ENCODE data around the gene NMT1.

The NMT1 gene

DNA sequence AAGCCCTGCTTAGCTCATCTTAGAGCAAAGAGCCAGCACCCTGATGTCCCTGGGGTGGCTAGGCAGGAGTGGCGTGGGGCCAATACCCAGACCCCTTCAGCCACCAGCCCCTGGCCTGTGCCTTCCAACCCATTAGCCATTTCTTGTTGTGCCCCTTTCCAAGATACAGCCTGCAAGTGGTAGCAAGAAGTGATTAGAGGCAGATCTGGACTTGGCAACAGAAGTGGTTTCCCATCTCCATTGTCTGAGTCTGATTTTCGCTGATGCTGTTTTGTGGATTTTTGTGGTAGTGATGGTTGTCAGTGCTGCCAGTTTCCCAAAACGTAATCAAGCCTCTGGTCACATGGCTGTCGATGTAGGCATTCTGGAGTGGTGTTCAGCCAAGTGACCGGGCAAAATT lies 45.5 kb downstream of the NMT1 start:
- no peak overlapping the region for H3K27ac ChIP-seq (ENCODE audit: low read depth, low read length)
- no peaks in the 10 kb centered on the region for H3K4me1 ChIP-seq (ENCODE audit: control insufficient read depth, insufficient read depth, low read length)
- no peak overlapping the region for H3K4me3 ChIP-seq (ENCODE audit: low read depth, low read length)
- peaks cover 81% of the 10 kb centered on the region for H3K36me3 ChIP-seq (ENCODE audit: control insufficient read depth, insufficient read depth, low read length)
- H3K9ac ChIP-seq (ENCODE audit: low read length) = no peak overlapping the region
- H3K27me3 ChIP-seq (ENCODE audit: control insufficient read depth, insufficient read depth, low read length) = no peaks in the 10 kb centered on the region
- no peaks in the 10 kb centered on the region for H3K9me3 ChIP-seq (ENCODE audit: control insufficient read depth, insufficient read depth, low read depth, low read length)

DNA sequence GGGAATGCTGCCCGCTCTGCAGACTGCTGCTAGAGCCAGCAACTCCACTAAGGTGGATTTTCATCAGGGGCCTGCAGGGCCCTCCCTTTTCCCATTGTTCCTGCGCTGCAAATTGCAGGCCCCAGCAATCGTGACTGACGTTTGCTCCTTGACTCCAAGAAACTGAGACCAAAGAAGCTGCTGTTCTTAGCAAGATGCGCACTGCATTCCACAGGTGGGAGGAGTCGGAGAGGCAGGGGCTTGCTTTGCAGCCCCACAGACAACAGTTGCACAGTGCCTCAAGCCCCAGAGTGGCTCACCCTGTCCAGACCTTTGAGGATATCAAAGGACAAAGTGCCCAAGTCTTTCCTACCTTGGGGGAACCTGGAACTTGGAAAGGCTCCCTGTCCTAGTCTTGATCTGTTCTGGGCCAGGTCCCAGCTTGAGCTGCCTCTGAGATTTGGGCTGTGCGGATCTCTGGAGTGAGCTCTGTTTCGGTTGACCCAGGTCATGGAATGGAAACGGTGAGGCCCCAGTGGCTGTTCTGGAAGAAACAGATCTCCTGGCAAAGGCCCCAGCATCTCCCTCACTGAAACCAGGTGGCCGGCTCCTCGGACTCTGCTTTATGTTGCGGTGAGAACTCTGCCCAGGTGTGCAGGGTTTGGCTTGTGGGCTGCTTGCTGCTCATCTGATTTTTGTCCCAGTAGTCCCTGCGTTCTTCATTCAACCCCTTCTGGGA lies 46.3 kb downstream of the NMT1 start:
- Histone ChIP-seq H3K9me3 (ENCODE audit: control insufficient read depth, insufficient read depth, low read depth, low read length) (no peaks in the 10 kb centered on the region), H3K4me1 (ENCODE audit: control insufficient read depth, insufficient read depth, low read length) (no peaks in the 10 kb centered on the region), H3K36me3 (ENCODE audit: control insufficient read depth, insufficient read depth, low read length) (peaks cover 73% of the 10 kb centered on the region), H3K27me3 (ENCODE audit: control insufficient read depth, insufficient read depth, low read length) (no peaks in the 10 kb centered on the region), H3K27ac (ENCODE audit: low read depth, low read length) (no peak overlapping the region), H3K4me3 (ENCODE audit: low read depth, low read length) (no peak overlapping the region), H3K9ac (ENCODE audit: low read length) (no peak overlapping the region)

DNA sequence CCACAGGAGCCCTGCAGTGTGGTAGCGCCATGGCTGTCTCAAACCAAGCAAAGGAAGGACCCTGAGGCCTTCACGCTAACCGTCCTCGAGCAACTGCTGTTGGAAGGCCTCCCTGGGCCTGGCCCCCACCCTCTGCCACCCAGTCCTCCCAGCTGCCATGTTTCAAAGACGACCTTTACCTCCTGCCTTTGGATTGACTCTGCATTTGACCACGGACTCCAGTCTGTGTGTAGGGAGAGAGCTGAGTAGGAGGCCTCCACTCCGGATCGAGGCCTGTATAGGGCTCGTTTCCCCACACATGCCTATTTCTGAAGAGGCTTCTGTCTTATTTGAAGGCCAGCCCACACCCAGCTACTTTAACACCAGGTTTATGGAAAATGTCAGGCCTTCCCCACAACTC lies 46.9 kb downstream of the NMT1 start:
- no peak overlapping the region for H3K4me3 ChIP-seq (ENCODE audit: low read depth, low read length)
- no peaks in the 10 kb centered on the region for H3K4me1 ChIP-seq (ENCODE audit: control insufficient read depth, insufficient read depth, low read length)
- H3K9me3 ChIP-seq (ENCODE audit: control insufficient read depth, insufficient read depth, low read depth, low read length) = no peaks in the 10 kb centered on the region
- H3K27me3 ChIP-seq (ENCODE audit: control insufficient read depth, insufficient read depth, low read length) = no peaks in the 10 kb centered on the region
- H3K9ac ChIP-seq (ENCODE audit: low read length) = no peak overlapping the region
- H3K27ac ChIP-seq (ENCODE audit: low read depth, low read length) = no peak overlapping the region
- H3K36me3 ChIP-seq (ENCODE audit: control insufficient read depth, insufficient read depth, low read length) = peaks cover 73% of the 10 kb centered on the region

DNA sequence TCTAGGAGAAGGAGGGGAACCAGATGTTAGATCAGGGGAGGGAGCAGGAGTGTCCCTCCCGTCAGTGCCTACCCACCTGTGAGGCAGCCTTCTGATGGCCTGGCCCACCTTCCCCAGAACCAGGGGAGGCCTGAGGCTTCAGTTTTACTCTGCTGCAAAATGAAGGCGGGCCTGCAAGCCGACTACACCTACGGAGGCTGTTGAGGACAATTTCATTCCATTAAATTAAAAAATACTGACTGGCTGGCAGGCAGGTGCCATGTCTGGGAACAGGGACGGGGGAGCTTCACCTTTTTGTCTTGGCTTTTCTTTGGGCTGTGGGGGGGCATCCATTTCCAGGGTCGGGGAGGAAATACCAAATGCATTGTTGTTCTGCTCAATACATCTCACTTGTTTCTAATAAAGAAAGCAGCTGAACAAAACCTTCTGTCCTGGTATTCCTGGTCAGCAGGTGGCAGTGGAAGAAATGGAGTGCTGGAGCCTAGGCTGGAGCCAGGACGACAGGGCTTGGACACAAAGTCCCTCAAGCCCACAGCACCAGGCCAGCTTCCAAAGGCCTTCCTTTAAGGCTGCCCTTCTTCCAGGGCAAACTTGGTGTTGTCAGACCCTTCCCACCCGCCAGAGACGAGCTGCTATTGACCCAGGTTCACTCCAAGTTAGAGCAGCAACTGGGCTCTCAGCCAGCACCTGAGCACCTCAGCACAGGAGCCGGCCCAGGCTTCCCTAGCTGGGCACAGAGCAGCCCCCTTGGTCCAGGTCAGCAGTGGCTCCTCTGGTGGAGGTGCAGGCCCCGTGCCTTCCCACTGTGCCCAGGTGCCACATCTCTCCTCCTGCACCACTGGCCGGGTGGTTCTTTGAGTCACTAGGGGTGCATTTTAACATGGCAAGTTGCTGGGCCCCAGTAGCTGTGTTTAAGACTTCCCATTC lies 47.7 kb downstream of the NMT1 start:
- H3K4me1 ChIP-seq (ENCODE audit: control insufficient read depth, insufficient read depth, low read length) = no peaks in the 10 kb centered on the region
- H3K36me3 ChIP-seq (ENCODE audit: control insufficient read depth, insufficient read depth, low read length) = peaks cover 69% of the 10 kb centered on the region
- no peak overlapping the region for H3K27ac ChIP-seq (ENCODE audit: low read depth, low read length)
- no peak overlapping the region for H3K9ac ChIP-seq (ENCODE audit: low read length)
- H3K9me3 ChIP-seq (ENCODE audit: control insufficient read depth, insufficient read depth, low read depth, low read length) = no peaks in the 10 kb centered on the region
- no peaks in the 10 kb centered on the region for H3K27me3 ChIP-seq (ENCODE audit: control insufficient read depth, insufficient read depth, low read length)
- no peak overlapping the region for H3K4me3 ChIP-seq (ENCODE audit: low read depth, low read length)

DNA sequence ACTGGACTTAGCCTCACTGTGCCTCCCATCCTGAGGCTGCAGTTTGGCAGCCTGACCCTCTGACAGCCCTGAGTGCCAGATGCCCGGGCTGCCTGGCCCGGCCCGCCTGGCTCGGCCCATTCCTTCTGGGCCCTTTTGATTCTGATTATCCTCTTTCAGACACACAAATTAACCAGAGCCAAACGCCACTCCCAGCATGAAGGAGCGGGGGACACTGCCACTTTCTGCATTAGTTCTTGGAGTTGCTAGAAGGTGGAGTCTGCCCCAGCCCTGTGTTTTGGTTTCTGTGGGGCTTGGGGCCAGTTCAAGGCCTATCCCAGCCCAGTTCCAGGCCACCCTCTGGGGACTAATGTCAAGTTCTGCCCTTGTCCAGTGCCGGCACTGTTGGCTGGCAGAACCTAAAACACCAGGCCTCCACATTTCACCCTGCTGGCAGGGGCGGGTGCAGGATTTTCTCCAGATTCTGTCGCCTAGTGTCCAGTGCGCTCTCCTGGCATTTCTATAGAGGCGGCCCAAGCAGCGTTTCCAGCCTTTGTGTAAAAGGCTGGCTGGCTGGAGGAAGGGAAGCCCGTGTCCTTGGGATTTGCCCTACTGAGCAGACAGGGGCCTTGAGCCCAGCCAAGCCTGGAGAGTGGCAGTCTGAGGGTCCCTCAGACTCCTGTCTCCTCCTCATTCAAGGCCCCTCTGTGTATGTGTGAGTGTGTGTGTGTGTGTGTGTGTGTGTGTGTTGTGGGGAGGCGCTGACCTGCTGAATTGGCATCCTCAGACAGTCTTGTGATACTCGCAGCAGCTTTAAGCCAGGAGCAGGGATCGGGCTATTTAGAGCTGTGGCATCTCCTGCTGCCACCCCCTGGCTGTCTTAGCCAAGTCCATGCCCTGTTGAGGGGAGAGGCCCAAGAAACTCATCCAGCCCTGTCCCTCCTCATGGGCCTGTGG lies 49.8 kb downstream of the NMT1 start:
- Histone ChIP-seq H3K4me3 (ENCODE audit: low read depth, low read length) (no peak overlapping the region), H3K9ac (ENCODE audit: low read length) (no peak overlapping the region), H3K27me3 (ENCODE audit: control insufficient read depth, insufficient read depth, low read length) (no peaks in the 10 kb centered on the region), H3K36me3 (ENCODE audit: control insufficient read depth, insufficient read depth, low read length) (peaks cover 50% of the 10 kb centered on the region), H3K4me1 (ENCODE audit: control insufficient read depth, insufficient read depth, low read length) (no peaks in the 10 kb centered on the region; the same call in 1 of the 2 replicates), H3K9me3 (ENCODE audit: control insufficient read depth, insufficient read depth, low read depth, low read length) (no peaks in the 10 kb centered on the region), H3K27ac (ENCODE audit: low read depth, low read length) (no peak overlapping the region; the same call in 1 of the 2 replicates)

DNA sequence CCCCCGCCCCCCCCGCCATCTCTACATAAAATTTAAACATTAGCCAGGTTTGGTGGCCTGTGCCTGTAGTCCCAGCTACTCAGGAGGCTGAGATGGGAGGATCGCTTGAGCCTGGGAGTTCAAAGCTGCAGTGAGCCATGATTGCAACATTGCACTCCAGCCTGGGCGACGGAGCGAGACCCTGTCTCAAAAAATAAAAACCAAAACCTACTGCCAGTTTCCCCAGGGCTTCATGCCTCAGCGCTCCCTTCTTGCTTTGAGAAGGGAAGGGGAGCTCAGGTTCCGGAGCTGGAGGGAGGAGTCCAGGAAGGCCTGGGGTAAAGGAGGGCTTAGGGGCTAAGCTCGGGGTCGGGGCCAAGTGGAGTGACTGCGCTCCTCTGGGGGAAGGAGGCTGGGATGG lies 50.7 kb downstream of the NMT1 start:
- Histone ChIP-seq H3K27ac (ENCODE audit: low read depth, low read length) (no peak overlapping the region), H3K9me3 (ENCODE audit: control insufficient read depth, insufficient read depth, low read depth, low read length) (no peaks in the 10 kb centered on the region), H3K36me3 (ENCODE audit: control insufficient read depth, insufficient read depth, low read length) (peaks cover 41% of the 10 kb centered on the region), H3K4me3 (ENCODE audit: low read depth, low read length) (no peak overlapping the region), H3K27me3 (ENCODE audit: control insufficient read depth, insufficient read depth, low read length) (no peaks in the 10 kb centered on the region), H3K4me1 (ENCODE audit: control insufficient read depth, insufficient read depth, low read length) (peaks cover 7% of the 10 kb centered on the region; the same call in 1 of the 2 replicates), H3K9ac (ENCODE audit: low read length) (no peak overlapping the region)

DNA sequence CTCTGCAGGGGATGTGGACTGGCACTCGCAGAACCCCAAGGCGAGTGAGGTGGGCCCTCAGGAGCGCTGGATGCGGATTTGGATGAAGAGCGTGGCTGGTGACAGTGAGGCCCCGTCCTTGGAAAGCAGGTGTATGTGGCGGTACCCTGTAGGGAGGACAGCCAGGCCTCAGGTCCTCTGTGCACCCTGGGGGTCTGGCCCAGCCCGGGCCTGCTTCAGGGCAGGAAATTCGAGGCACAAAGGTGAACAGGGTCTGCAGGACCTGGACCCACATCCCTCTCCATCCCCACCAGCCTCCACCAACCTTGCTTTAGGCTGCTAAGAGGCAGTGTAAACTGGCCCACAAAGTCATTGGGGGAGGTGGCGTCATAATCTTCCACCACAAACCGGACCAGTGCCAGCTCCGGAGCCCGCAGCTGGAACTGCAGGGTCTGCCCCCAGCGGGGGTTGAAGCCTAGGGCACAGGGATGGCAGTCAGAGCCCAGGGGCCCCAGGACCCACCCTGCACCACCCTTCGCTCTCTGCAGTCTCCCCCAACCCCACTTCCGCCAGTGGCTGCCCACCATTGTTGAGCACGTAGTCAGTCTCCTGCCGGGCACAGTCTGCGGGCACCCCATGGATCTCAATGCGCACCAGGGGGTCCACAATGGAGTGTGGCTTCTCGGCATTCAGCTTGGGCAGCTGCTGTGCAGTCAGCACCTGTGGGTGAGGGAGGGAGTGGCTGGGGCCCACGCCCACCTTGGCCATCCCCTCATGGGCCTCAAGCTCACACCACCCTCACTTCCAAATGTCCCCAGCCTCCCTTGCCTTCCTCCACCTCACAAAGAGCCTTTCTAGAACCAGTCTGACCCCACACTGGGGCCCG lies 51.7 kb downstream of the NMT1 start:
- Histone ChIP-seq H3K27me3 (ENCODE audit: control insufficient read depth, insufficient read depth, low read length) (no peaks in the 10 kb centered on the region), H3K9ac (ENCODE audit: low read length) (no peak overlapping the region), H3K4me3 (ENCODE audit: low read depth, low read length) (no peak overlapping the region), H3K27ac (ENCODE audit: low read depth, low read length) (no peak overlapping the region), H3K4me1 (ENCODE audit: control insufficient read depth, insufficient read depth, low read length) (peaks cover 7% of the 10 kb centered on the region; the same call in 1 of the 2 replicates), H3K36me3 (ENCODE audit: control insufficient read depth, insufficient read depth, low read length) (peaks cover 37% of the 10 kb centered on the region), H3K9me3 (ENCODE audit: control insufficient read depth, insufficient read depth, low read depth, low read length) (no peaks in the 10 kb centered on the region)

DNA sequence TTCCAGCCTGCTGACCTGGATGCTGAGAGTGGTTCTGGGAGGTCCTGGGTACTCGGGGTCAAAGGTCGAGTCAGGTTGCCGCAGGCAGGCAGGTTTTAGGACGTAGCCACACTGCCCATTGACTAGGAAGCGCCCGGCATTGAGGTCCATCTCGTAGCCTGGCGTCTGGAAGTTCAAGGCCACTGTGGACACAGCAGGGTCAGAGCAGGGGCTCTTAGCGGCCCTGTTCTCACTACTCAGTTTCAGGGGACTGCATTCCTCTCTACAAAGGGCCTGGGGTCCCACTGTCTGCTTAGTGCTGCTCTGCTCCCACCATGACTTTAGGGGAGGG lies 52.3 kb downstream of the NMT1 start:
- peaks cover 7% of the 10 kb centered on the region; the same call in 1 of the 2 replicates for H3K4me1 ChIP-seq (ENCODE audit: control insufficient read depth, insufficient read depth, low read length)
- H3K36me3 ChIP-seq (ENCODE audit: control insufficient read depth, insufficient read depth, low read length) = peaks cover 33% of the 10 kb centered on the region
- H3K9me3 ChIP-seq (ENCODE audit: control insufficient read depth, insufficient read depth, low read depth, low read length) = no peaks in the 10 kb centered on the region
- H3K27ac ChIP-seq (ENCODE audit: low read depth, low read length) = no peak overlapping the region
- no peak overlapping the region for H3K9ac ChIP-seq (ENCODE audit: low read length)
- no peaks in the 10 kb centered on the region for H3K27me3 ChIP-seq (ENCODE audit: control insufficient read depth, insufficient read depth, low read length)
- no peak overlapping the region for H3K4me3 ChIP-seq (ENCODE audit: low read depth, low read length)

DNA sequence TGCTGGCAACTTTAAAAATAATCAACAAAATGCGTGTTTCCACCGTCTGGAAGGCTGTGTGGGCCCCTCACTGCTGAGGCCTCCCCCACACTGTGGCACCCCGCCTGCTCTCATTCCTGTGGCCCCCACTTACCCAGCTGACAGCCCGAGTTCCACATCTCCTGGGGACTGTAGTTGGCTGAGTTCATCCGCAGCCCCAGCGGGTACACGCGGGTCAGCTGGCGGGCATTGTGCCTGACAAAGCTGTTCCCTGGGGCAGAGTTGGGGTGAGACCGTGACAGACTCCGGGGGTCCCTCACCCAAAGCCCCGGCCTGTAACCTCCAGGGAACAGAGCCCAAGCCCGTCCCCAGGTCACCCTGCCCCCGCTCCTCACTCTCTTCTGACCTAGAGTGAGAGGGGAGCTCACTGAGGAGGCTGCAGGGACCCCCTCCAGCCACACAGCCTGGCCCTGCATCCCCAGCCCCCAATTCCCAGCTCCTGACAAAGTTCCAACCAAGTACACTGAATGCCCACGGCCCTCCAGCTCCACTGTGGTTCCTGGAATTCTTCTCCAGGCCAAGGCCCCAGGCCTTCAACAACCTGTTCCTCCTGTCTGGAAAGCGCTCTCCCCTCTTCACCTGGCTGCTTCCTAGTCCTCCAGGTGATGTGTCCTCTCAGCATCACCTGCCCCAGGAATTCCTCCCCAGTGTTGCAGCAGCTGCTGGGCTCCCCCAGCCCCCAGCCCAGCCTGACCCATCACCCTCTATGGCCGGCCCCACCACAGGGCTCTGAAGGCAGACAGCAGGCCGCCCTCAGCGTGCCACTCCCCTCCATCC lies 53.2 kb downstream of the NMT1 start:
- H3K27ac ChIP-seq (ENCODE audit: low read depth, low read length) = peak overlapping the region; percentile 54; the same call in 1 of the 2 replicates
- H3K9me3 ChIP-seq (ENCODE audit: control insufficient read depth, insufficient read depth, low read depth, low read length) = no peaks in the 10 kb centered on the region
- no peak overlapping the region for H3K4me3 ChIP-seq (ENCODE audit: low read depth, low read length)
- H3K27me3 ChIP-seq (ENCODE audit: control insufficient read depth, insufficient read depth, low read length) = no peaks in the 10 kb centered on the region
- no peak overlapping the region for H3K9ac ChIP-seq (ENCODE audit: low read length)
- peaks cover 7% of the 10 kb centered on the region; the same call in 1 of the 2 replicates for H3K4me1 ChIP-seq (ENCODE audit: control insufficient read depth, insufficient read depth, low read length)
- H3K36me3 ChIP-seq (ENCODE audit: control insufficient read depth, insufficient read depth, low read length) = peaks cover 23% of the 10 kb centered on the region
